Measurements from ENCODE around the gene TMEM94. TPM values are rescaled to one million over a fixed set of nuclear protein-coding genes. Genes with fewer than 3 reads are reported as not detected.
"Not testable (repeated sequence)": the region's sequence is repeated elsewhere in the genome, so short reads cannot be mapped to it uniquely, and the experiment has no call there.

The TMEM94 gene
- total RNA-seq, 1 donor from 2014 or later, result 86.4 TPM

- Histone ChIP-seq H3K27me3 (ENCODE audit: control insufficient read depth, insufficient read depth, low read length) (no peaks in the 10 kb centered on the region), H3K36me3 (ENCODE audit: control insufficient read depth, insufficient read depth, low read length) (no peaks in the 10 kb centered on the region), H3K4me3 (ENCODE audit: low read depth, low read length) (no peak overlapping the region)
- DNase-seq (ENCODE audit: low read depth), result no peak
- TF ChIP-seq CTCF (IDR thresholded peaks at IDR 0.05; ENCODE audit: insufficient read depth, low read length, poor library complexity, severe bottlenecking), result no peak
Observed at GRCh38 chr17:75442168-75443103, 14.0 kb upstream of the TMEM94 start.

GRCh38 chr17:75445296-75445695 is 11.1 kb upstream of the TMEM94 start:
- Histone ChIP-seq H3K27me3 (ENCODE audit: control insufficient read depth, insufficient read depth, low read length) (no peaks in the 10 kb centered on the region), H3K4me3 (ENCODE audit: low read depth, low read length) (no peak overlapping the region), H3K36me3 (ENCODE audit: control insufficient read depth, insufficient read depth, low read length) (no peaks in the 10 kb centered on the region)
- TF ChIP-seq CTCF (IDR thresholded peaks at IDR 0.05; ENCODE audit: insufficient read depth, low read length, poor library complexity, severe bottlenecking), result no peak
- DNase-seq (ENCODE audit: low read depth), result no peak

- not testable (repeated sequence) for H3K36me3 ChIP-seq (ENCODE audit: control insufficient read depth, insufficient read depth, low read length); H3K4me3 ChIP-seq (ENCODE audit: low read depth, low read length); DNase-seq (ENCODE audit: low read depth); H3K27me3 ChIP-seq (ENCODE audit: control insufficient read depth, insufficient read depth, low read length)
Observed at GRCh38 chr17:75445896-75446295, 10.5 kb upstream of the TMEM94 start.

GRCh38 chr17:75447951-75448856 is 8.2 kb upstream of the TMEM94 start:
- no peak for TF ChIP-seq CTCF (IDR thresholded peaks at IDR 0.05; ENCODE audit: insufficient read depth, low read length, poor library complexity, severe bottlenecking)
- Histone ChIP-seq H3K4me3 (ENCODE audit: low read depth, low read length) (no peak overlapping the region), H3K36me3 (ENCODE audit: control insufficient read depth, insufficient read depth, low read length) (no peaks in the 10 kb centered on the region), H3K27me3 (ENCODE audit: control insufficient read depth, insufficient read depth, low read length) (no peaks in the 10 kb centered on the region)
- DNase-seq (ENCODE audit: low read depth), result no peak

- H3K27me3 ChIP-seq (ENCODE audit: control insufficient read depth, insufficient read depth, low read length), result no peaks in the 10 kb centered on the region
- no peaks in the 10 kb centered on the region for H3K36me3 ChIP-seq (ENCODE audit: control insufficient read depth, insufficient read depth, low read length)
- DNase-seq (ENCODE audit: low read depth), result no peak
- H3K4me3 ChIP-seq (ENCODE audit: low read depth, low read length), result no peak overlapping the region
- no peak for TF ChIP-seq CTCF (IDR thresholded peaks at IDR 0.05; ENCODE audit: insufficient read depth, low read length, poor library complexity, severe bottlenecking)
Observed at GRCh38 chr17:75450270-75450669, 6.2 kb upstream of the TMEM94 start.

GRCh38 chr17:75454193-75454592 is 2.2 kb upstream of the TMEM94 start:
- TF ChIP-seq CTCF (IDR thresholded peaks at IDR 0.05; ENCODE audit: insufficient read depth, low read length, poor library complexity, severe bottlenecking), result no peak
- H3K4me3 ChIP-seq (ENCODE audit: low read depth, low read length), result no peak overlapping the region
- no peaks in the 10 kb centered on the region for H3K36me3 ChIP-seq (ENCODE audit: control insufficient read depth, insufficient read depth, low read length)
- DNase-seq (ENCODE audit: low read depth), result no peak
- no peaks in the 10 kb centered on the region for H3K27me3 ChIP-seq (ENCODE audit: control insufficient read depth, insufficient read depth, low read length)

GRCh38 chr17:75454672-75455071 is 1.8 kb upstream of the TMEM94 start:
- H3K4me3 ChIP-seq (ENCODE audit: low read depth, low read length); H3K27me3 ChIP-seq (ENCODE audit: control insufficient read depth, insufficient read depth, low read length); H3K36me3 ChIP-seq (ENCODE audit: control insufficient read depth, insufficient read depth, low read length); DNase-seq (ENCODE audit: low read depth): not testable (repeated sequence)

Data from kidney epithelial cell (primary cell).